ENCODE measurements around the gene HINT3. TPM values are rescaled to one million over a fixed set of nuclear protein-coding genes. Genes with fewer than 3 reads are reported as not detected.

The HINT3 gene
- total and polyA plus RNA-seq, 2 of the 13 experiments (the other 11 are each of a cell fraction or from before 2014, with no cell fraction given), result 3.1 to 22.8 TPM

DNA sequence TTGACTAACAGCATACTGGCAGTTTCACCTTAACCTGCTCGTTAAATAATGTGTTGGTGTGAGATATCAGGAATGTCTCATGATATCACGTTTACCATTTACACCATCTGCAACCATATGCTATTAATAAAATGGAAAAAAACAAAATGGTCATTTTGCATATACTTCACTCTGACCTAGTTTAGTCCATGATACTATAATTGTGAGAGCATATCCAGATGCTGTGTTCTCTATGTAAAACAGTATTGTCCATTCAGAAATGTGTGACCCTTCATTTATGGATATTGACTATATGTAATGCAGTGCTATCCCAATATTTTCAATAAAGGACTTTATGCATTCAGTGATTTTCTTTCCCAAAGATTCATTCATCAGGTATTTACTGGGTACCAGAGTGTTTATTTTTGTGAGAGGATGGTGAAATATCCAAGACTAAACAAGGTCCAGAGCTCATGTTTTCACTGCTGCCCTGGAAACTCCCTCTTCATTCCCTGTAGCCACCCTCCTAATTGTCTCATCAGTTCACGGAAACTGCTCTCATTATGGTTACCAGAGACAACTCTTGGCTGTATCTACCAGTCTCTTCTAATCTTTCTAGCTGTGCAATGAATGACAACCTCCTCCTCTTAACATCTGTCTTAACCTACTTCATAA is 25.7 kb upstream of the HINT3 start (continued):
- TF ChIP-seq, protein P1, sequence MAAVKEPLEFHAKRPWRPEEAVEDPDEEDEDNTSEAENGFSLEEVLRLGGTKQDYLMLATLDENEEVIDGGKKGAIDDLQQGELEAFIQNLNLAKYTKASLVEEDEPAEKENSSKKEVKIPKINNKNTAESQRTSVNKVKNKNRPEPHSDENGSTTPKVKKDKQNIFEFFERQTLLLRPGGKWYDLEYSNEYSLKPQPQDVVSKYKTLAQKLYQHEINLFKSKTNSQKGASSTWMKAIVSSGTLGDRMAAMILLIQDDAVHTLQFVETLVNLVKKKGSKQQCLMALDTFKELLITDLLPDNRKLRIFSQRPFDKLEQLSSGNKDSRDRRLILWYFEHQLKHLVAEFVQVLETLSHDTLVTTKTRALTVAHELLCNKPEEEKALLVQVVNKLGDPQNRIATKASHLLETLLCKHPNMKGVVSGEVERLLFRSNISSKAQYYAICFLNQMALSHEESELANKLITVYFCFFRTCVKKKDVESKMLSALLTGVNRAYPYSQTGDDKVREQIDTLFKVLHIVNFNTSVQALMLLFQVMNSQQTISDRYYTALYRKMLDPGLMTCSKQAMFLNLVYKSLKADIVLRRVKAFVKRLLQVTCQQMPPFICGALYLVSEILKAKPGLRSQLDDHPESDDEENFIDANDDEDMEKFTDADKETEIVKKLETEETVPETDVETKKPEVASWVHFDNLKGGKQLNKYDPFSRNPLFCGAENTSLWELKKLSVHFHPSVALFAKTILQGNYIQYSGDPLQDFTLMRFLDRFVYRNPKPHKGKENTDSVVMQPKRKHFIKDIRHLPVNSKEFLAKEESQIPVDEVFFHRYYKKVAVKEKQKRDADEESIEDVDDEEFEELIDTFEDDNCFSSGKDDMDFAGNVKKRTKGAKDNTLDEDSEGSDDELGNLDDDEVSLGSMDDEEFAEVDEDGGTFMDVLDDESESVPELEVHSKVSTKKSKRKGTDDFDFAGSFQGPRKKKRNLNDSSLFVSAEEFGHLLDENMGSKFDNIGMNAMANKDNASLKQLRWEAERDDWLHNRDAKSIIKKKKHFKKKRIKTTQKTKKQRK (IDR thresholded peaks at IDR 0.05; ENCODE audit: low read length), result no peak
- peak; percentile 42; the same call in 1 of the 2 replicates for TF ChIP-seq SAP130 (CRISPR knock-in tag; IDR thresholded peaks at IDR 0.05; ENCODE audit: low read depth)
- no peak for TF ChIP-seq ZNF564 (CRISPR knock-in tag; IDR thresholded peaks at IDR 0.05)
- no peak for TF ChIP-seq SOX13 (IDR thresholded peaks at IDR 0.05)
- TF ChIP-seq SOX13 (CRISPR knock-in tag; conservative IDR thresholded peaks at IDR 0.05 in 1 of 2, IDR thresholded peaks at IDR 0.05 in 1 of 2), result peak in 1 of 2 experiments; percentile 18; a peak in 1 of 4 replicates
- TF ChIP-seq DPF2 (CRISPR knock-in tag; IDR thresholded peaks at IDR 0.05; ENCODE audit: borderline replicate concordance, low read depth), result 0 out of 2 replicates have a peak, but pooled peaks have one; percentile 27
- peak; percentile 87 for TF ChIP-seq FOXP1 (IDR thresholded peaks at IDR 0.05)
- TF ChIP-seq FOXP1 (CRISPR knock-in tag; IDR thresholded peaks at IDR 0.05), result peak; percentile 91
- no peak for TF ChIP-seq JARID2 (CRISPR knock-in tag; IDR thresholded peaks at IDR 0.05; ENCODE audit: insufficient replicate concordance)
- TF ChIP-seq ZNF678 (CRISPR knock-in tag; IDR thresholded peaks at IDR 0.05), result no peak
- TF ChIP-seq SOX6 (IDR thresholded peaks at IDR 0.05), result no peak
- TF ChIP-seq SOX6 (CRISPR knock-in tag; IDR thresholded peaks at IDR 0.05), result 0 out of 2 replicates have a peak, but pooled peaks have one; percentile 22
- TF ChIP-seq ZNF567 (CRISPR knock-in tag; IDR thresholded peaks at IDR 0.05; ENCODE audit: borderline replicate concordance), result no peak
- peak; percentile 21; the same call in 1 of the 2 replicates for TF ChIP-seq RFX1 (IDR thresholded peaks at IDR 0.05)
- TF ChIP-seq PITX1 (CRISPR knock-in tag; IDR thresholded peaks at IDR 0.05), result no peak
- TF ChIP-seq FOXA3 (CRISPR knock-in tag; IDR thresholded peaks at IDR 0.05), result peak; percentile 57; the same call in 1 of the 2 replicates
- 0 out of 2 replicates have a peak, but pooled peaks have one; percentile 33 for TF ChIP-seq SSRP1 (CRISPR knock-in tag; IDR thresholded peaks at IDR 0.05)
- no peak for TF ChIP-seq HMG20B (CRISPR knock-in tag; conservative IDR thresholded peaks at IDR 0.05)
- no peak for TF ChIP-seq MATR3 (CRISPR knock-in tag; IDR thresholded peaks at IDR 0.05)
- TF ChIP-seq HNF4A (CRISPR knock-in tag; IDR thresholded peaks at IDR 0.05), result peak; percentile 48
- TF ChIP-seq, protein P2, sequence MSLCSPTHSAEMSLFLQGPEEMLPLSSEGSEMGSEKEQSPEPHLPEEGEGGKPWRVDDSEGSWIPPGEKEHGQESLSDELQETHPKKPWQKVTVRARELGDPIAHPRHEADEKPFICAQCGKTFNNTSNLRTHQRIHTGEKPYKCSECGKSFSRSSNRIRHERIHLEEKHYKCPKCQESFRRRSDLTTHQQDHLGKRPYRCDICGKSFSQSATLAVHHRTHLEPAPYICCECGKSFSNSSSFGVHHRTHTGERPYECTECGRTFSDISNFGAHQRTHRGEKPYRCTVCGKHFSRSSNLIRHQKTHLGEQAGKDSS (CRISPR knock-in tag; IDR thresholded peaks at IDR 0.05; ENCODE audit: borderline replicate concordance, low read depth), result no peak
- TF ChIP-seq ETV5 (CRISPR knock-in tag; IDR thresholded peaks at IDR 0.05; ENCODE audit: borderline replicate concordance), result no peak
